Spleen (tissue), 7 donors: ENCODE measurements around the gene PREB.

Experiments
- POLR2A ChIP-seq, 3 donors: fragments of 450-650 bp; IDR thresholded peaks; one replicate each; pipeline ENCODE4 v1.5.1; 2017; ENCODE audit warnings: antibody characterized with exemption in 3 of 3, mild to moderate bottlenecking in 1 of 3
- TF ChIP-seq, protein P1 (sequence below), 11 experiments: fragments of 200-600 bp in 7 of 11; fragments of 450-650 bp in 4 of 11; sonication (generic) in 4 of 11; IDR thresholded peaks in 8 of 11; conservative IDR thresholded peaks in 3 of 11; 1 replicate in 7 of 11; 2 replicates in 4 of 11; pipeline versions ENCODE4 v1.4.0 to v1.8.0; 2016 to 2021; ENCODE audit warnings: antibody characterized with exemption in 11 of 11, inconsistent platforms in 4 of 11, mild to moderate bottlenecking in 1 of 11
- donor health status: DM: no; HTN: no; CAD: no; lungs with moderate emphysema.
- donor health status: DM: no; HTN: no; CAD: no.
- donor health status: DM: no; HTN: no; CAD: no.

DNA sequence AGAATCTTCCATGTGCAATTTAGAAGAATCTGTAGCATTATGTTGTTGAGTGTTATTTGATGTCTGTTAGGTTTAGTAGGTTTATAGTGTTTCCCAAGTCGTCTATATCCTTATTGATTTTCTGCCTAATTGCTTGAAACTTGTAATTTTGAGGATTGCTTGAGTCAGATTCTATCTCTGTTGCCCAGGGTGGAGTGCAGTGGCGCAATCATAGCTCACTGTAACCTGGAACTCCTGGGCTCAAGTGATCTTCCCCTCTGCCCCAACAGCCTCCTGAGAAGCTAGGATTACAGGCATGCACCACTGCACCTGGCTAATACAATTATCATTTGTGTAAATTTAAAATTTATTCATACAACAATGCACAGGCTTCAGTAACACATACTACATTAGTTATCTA is 11.2 kb upstream of the PREB start:
- no peak for TF ChIP-seq POLR2A (IDR thresholded peaks at IDR 0.05)
- TF ChIP-seq, protein P1, sequence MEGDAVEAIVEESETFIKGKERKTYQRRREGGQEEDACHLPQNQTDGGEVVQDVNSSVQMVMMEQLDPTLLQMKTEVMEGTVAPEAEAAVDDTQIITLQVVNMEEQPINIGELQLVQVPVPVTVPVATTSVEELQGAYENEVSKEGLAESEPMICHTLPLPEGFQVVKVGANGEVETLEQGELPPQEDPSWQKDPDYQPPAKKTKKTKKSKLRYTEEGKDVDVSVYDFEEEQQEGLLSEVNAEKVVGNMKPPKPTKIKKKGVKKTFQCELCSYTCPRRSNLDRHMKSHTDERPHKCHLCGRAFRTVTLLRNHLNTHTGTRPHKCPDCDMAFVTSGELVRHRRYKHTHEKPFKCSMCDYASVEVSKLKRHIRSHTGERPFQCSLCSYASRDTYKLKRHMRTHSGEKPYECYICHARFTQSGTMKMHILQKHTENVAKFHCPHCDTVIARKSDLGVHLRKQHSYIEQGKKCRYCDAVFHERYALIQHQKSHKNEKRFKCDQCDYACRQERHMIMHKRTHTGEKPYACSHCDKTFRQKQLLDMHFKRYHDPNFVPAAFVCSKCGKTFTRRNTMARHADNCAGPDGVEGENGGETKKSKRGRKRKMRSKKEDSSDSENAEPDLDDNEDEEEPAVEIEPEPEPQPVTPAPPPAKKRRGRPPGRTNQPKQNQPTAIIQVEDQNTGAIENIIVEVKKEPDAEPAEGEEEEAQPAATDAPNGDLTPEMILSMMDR (IDR thresholded peaks at IDR 0.05 in 8 of 11, conservative IDR thresholded peaks at IDR 0.05 in 3 of 11): no peak
